Left ventricle myocardium inferior (tissue), 1 donor: Measurements from ENCODE around the gene TNFRSF8. TPM values are rescaled to one million over a fixed set of nuclear protein-coding genes. Genes with fewer than 3 reads are reported as not detected.
A peak's percentile ranks its signal among the peaks of the same experiment; 100 is the strongest.

Source experiments
- DNase-seq: peaks from one replicate; pipeline ENCODE4 v3.0.0-alpha.2; 2020
- H3K27ac ChIP-seq: fragments of 200-600 bp; replicated peaks from 2 replicates; pipeline ENCODE4 v1.8.0; 2021
- H3K27me3 ChIP-seq: fragments of 200-600 bp; 2 replicates; pipeline ENCODE4 v1.8.0; 2021; ENCODE audit warnings: low read depth
- H3K36me3 ChIP-seq: fragments of 200-600 bp; 2 replicates; pipeline ENCODE4 v1.8.0; 2021
- H3K4me1 ChIP-seq: fragments of 200-600 bp; 2 replicates; pipeline ENCODE4 v1.8.0; 2021
- H3K4me3 ChIP-seq: fragments of 200-600 bp; 2 replicates; pipeline ENCODE4 v1.8.0; 2021; ENCODE audit warnings: mild to moderate bottlenecking, moderate library complexity
- H3K9me3 ChIP-seq: fragments of 200-600 bp; replicated peaks from 2 replicates; pipeline ENCODE4 v1.8.0; 2021
- intact Hi-C: fragments of 100-400 bp; cut with micrococcal nuclease; formaldehyde crosslinking; loops from one replicate; pipeline ENCODE4 v1.11.0; 2022
- total RNA-seq: library from RNA; stranded (reverse); fragmentation: NEBNext Ultra II Directional; extraction: Animal tissue kit (Norgen Biotek cat#: 25700); gene quantifications from one replicate; pipeline ENCODE4 v1.2.1, GENCODE V29; 2021
- TF ChIP-seq, protein P1 (sequence below): fragments of 200-600 bp; IDR thresholded peaks from 2 replicates; pipeline ENCODE4 v1.8.0; 2021; ENCODE audit warnings: antibody characterized with exemption, mild to moderate bottlenecking, borderline replicate concordance
- donor health status: DM: no; HTN: yes; CAD: no; lungs with severe emphysema.

TNFRSF8 gene
- total RNA-seq, 1 donor from 2014 or later = 0.82 TPM

DNA sequence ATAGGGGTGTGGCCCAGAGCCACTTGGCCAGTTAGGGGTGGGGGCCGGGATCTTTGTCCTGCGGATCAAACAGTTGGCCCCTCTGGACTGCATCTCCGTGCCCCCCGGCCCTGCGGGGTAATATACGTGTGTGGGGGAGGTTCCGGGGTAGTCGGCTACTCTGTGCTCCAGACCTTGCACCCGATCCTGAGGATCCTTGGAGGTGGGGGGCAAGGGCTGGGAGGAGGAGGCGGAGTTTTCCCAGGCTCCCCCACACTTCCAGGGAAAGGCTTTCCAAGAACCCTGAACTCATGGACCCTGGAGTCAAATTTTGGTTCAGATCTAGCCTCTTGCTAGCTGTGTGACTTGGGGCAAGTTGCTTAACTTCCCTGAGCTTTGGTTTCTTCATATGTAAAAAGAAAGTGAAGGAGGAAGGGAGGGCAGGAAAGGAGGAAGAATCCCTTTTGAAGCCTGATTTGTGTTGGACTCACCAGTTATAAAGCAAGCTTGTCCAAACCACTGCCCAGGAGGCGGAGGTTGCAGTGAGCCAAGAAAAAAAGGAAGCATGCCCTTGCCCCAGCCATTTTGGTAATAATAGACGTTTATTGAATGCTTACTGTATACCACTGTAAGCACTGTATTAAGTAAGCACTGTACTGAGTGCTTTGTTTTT lies 43.1 kb upstream of the TNFRSF8 start:
- Histone ChIP-seq H3K27ac (peak overlapping the region; percentile 87), H3K27me3 (no peaks in the 10 kb centered on the region), H3K36me3 (peaks cover 34% of the 10 kb centered on the region), H3K4me3 (peak overlapping the region; percentile 98), H3K9me3 (no peaks in the 10 kb centered on the region), H3K4me1 (peaks cover 23% of the 10 kb centered on the region)
- intact Hi-C loops = no loop called here
- TF ChIP-seq, protein P1, sequence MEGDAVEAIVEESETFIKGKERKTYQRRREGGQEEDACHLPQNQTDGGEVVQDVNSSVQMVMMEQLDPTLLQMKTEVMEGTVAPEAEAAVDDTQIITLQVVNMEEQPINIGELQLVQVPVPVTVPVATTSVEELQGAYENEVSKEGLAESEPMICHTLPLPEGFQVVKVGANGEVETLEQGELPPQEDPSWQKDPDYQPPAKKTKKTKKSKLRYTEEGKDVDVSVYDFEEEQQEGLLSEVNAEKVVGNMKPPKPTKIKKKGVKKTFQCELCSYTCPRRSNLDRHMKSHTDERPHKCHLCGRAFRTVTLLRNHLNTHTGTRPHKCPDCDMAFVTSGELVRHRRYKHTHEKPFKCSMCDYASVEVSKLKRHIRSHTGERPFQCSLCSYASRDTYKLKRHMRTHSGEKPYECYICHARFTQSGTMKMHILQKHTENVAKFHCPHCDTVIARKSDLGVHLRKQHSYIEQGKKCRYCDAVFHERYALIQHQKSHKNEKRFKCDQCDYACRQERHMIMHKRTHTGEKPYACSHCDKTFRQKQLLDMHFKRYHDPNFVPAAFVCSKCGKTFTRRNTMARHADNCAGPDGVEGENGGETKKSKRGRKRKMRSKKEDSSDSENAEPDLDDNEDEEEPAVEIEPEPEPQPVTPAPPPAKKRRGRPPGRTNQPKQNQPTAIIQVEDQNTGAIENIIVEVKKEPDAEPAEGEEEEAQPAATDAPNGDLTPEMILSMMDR = no peak
- peak; percentile 22 for DNase-seq

DNA sequence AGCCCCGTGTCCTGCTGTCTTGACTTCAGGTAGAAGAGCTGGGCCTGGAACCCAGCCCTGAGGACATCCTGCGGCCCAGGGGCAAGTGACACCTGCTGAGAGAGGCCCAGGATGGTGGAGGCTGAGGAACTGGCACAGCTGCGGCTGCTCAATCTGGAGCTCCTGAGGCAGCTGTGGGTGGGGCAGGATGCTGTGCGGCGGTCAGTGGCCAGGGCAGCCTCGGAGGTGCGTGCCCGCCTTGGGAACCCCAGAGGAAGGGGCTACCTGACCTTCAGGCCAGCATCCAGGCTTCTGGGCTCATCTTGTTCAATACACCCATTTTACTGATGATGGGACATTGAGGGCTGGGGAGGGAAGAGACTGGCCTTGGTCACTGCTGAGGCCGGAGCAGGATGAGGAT lies 41.5 kb upstream of the TNFRSF8 start:
- peaks cover 51% of the 10 kb centered on the region for H3K36me3 ChIP-seq
- no peaks in the 10 kb centered on the region for H3K27me3 ChIP-seq
- DNase-seq = no peak
- no peak overlapping the region for H3K27ac ChIP-seq
- no peaks in the 10 kb centered on the region for H3K9me3 ChIP-seq
- TF ChIP-seq, protein P1 = no peak
- H3K4me1 ChIP-seq = peaks cover 23% of the 10 kb centered on the region
- intact Hi-C loops = no loop called here
- no peak overlapping the region for H3K4me3 ChIP-seq

DNA sequence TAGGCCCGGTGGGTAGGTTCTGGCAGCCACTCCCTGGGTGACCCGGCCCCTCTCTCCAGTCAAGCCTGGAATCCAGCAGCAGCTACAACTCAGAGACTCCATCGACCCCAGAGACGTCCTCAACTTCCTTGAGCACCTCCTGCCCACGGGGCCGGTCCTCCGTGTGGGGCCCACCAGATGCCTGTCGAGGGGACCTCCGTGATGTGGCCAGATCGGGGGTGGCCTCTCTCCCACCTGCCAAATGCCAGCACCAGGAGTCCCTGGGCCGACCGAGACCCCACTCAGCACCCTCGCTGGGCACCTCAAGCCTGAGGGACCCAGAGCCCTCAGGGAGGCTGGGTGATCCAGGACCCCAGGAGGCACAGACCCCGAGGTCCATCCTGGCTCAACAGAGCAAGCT lies 41.1 kb upstream of the TNFRSF8 start:
- DNase-seq = no peak
- Histone ChIP-seq H3K27ac (no peak overlapping the region), H3K27me3 (no peaks in the 10 kb centered on the region), H3K4me3 (no peak overlapping the region), H3K4me1 (peaks cover 23% of the 10 kb centered on the region), H3K36me3 (peaks cover 52% of the 10 kb centered on the region), H3K9me3 (no peaks in the 10 kb centered on the region)
- TF ChIP-seq, protein P1 = no peak
- intact Hi-C loops = no loop called here

DNA sequence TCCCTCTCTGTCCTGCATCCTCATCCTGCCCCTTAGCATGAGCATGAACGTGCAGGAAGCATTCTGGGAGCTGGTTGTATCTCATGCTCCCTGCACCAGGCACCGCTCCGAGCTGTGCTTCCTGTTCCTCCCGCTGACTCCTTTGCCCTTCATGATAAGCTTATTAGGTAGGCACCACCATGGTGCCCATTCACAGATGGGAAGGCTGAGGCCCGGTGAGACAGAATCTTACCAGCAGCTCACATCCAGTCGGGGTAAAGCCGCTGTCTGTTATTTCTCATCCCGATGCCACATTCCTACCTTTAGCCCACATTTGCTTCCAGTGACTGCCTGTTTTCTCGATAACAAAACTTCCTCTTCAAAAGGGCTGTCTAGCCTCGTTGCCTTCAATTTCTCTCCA lies 36.5 kb upstream of the TNFRSF8 start:
- Histone ChIP-seq H3K4me3 (no peak overlapping the region), H3K27me3 (no peaks in the 10 kb centered on the region), H3K36me3 (peaks cover 88% of the 10 kb centered on the region), H3K9me3 (no peaks in the 10 kb centered on the region), H3K4me1 (no peaks in the 10 kb centered on the region), H3K27ac (no peak overlapping the region)
- TF ChIP-seq, protein P1 = no peak
- intact Hi-C loops = no loop called here
- no peak for DNase-seq

DNA sequence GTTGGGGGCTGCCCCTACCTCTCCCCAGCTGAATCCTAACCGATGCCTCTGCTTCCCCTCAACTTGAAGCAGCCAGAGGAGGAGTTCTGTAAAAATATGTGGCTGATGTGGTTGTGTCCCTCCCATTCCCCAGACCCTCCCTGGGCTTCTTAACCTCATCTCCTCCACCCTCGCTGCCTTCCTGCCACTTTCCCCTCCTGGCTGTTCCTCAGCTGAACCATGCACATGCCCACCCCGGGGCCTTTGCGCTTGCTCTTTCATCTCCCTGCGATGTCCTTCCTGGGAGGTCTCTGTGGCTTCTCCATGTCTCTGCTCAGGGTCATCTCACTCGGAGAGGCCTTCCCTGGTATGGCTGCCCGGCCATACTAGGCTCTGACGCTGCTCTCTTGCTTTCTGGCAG lies 34.9 kb upstream of the TNFRSF8 start:
- Histone ChIP-seq H3K36me3 (peaks cover 76% of the 10 kb centered on the region), H3K4me1 (no peaks in the 10 kb centered on the region)

More for the DNA sequence above, 34.9 kb upstream of the TNFRSF8 start:
- Histone ChIP-seq H3K27ac (no peak overlapping the region), H3K9me3 (no peaks in the 10 kb centered on the region), H3K4me3 (no peak overlapping the region), H3K27me3 (no peaks in the 10 kb centered on the region)
- no peak for DNase-seq
- TF ChIP-seq, protein P1 = no peak
- intact Hi-C loops = no loop called here
